KMS-11 (cell line): ENCODE results near the gene UBC.
"Not testable (repeated sequence)": the region's sequence is repeated elsewhere in the genome, so short reads cannot be mapped to it uniquely, and the experiment has no call there.

Experiments
- H2AFZ ChIP-seq: fragments of 200-600 bp; sonication (generic); 2 replicates; pipeline ENCODE4 v1.6.1; 2016; ENCODE audit warnings: antibody characterized with exemption, mixed run types, low read depth
- H3K27ac ChIP-seq: fragments of 200-600 bp; sonication (generic); 2 replicates; pipeline ENCODE4 v1.6.1; 2016; ENCODE audit warnings: mild to moderate bottlenecking, mixed run types
- H3K27me3 ChIP-seq: fragments of 200-600 bp; sonication (generic); 2 replicates; pipeline ENCODE4 v1.6.1; 2017; ENCODE audit warnings: mild to moderate bottlenecking, low read depth, mixed run types, moderate library complexity; ENCODE audit not compliant: insufficient read depth
- H3K36me3 ChIP-seq: fragments of 200-600 bp; sonication (generic); 2 replicates; pipeline ENCODE4 v1.6.1; 2017; ENCODE audit warnings: mild to moderate bottlenecking, mixed run types; ENCODE audit not compliant: insufficient read depth
- H3K4me1 ChIP-seq: fragments of 200-600 bp; sonication (generic); 2 replicates; pipeline ENCODE4 v1.6.1; 2016; ENCODE audit warnings: mild to moderate bottlenecking, low read depth, mixed run types; ENCODE audit not compliant: poor library complexity, severe bottlenecking
- H3K4me2 ChIP-seq: fragments of 200-600 bp; sonication (generic); 2 replicates; pipeline ENCODE4 v1.7.0; 2016; ENCODE audit warnings: mild to moderate bottlenecking, mixed run types
- H3K4me3 ChIP-seq: fragments of 200-600 bp; sonication (generic); IDR thresholded peaks from 2 replicates; pipeline ENCODE4 v1.6.1; 2017; ENCODE audit warnings: low read depth, low read length, mixed read lengths; ENCODE audit not compliant: insufficient read depth
- H3K79me2 ChIP-seq: fragments of 200-600 bp; sonication (generic); 2 replicates; pipeline ENCODE4 v1.6.1; 2016; ENCODE audit warnings: low read depth, mixed run types; ENCODE audit not compliant: insufficient read depth
- H3K9ac ChIP-seq: fragments of 200-600 bp; sonication (generic); 2 replicates; pipeline ENCODE4 v1.6.1; 2016; ENCODE audit warnings: mild to moderate bottlenecking, mixed run types
- H4K20me1 ChIP-seq: fragments of 200-600 bp; sonication (generic); 2 replicates; pipeline ENCODE4 v1.6.1; 2016; ENCODE audit warnings: mild to moderate bottlenecking, mixed run types; ENCODE audit not compliant: insufficient read depth
- TF ChIP-seq, protein P1 (sequence below): fragments of 200-600 bp; sonication (generic); conservative IDR thresholded peaks from 2 replicates; pipeline ENCODE4 v1.6.1; 2017; ENCODE audit warnings: low read depth, mild to moderate bottlenecking, antibody characterized with exemption, low read length, moderate library complexity, mixed read lengths

Gene UBC

GRCh38 chr12:124883263-124884130 is 31.0 kb downstream of the UBC start:
- Histone ChIP-seq H3K27ac (peak overlapping the region; percentile 92), H3K27me3 (no peaks in the 10 kb centered on the region), H3K79me2 (no peaks in the 10 kb centered on the region), H3K4me3 (no peak overlapping the region), H3K36me3 (no peaks in the 10 kb centered on the region), H3K4me1 (peaks cover 41% of the 10 kb centered on the region), H4K20me1 (no peaks in the 10 kb centered on the region), H3K4me2 (no peak overlapping the region; the same call in 1 of the 2 replicates), H3K9ac (no peak overlapping the region), H2AFZ (no peak overlapping the region)
- TF ChIP-seq, protein P1, sequence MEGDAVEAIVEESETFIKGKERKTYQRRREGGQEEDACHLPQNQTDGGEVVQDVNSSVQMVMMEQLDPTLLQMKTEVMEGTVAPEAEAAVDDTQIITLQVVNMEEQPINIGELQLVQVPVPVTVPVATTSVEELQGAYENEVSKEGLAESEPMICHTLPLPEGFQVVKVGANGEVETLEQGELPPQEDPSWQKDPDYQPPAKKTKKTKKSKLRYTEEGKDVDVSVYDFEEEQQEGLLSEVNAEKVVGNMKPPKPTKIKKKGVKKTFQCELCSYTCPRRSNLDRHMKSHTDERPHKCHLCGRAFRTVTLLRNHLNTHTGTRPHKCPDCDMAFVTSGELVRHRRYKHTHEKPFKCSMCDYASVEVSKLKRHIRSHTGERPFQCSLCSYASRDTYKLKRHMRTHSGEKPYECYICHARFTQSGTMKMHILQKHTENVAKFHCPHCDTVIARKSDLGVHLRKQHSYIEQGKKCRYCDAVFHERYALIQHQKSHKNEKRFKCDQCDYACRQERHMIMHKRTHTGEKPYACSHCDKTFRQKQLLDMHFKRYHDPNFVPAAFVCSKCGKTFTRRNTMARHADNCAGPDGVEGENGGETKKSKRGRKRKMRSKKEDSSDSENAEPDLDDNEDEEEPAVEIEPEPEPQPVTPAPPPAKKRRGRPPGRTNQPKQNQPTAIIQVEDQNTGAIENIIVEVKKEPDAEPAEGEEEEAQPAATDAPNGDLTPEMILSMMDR, result no peak

DNA sequence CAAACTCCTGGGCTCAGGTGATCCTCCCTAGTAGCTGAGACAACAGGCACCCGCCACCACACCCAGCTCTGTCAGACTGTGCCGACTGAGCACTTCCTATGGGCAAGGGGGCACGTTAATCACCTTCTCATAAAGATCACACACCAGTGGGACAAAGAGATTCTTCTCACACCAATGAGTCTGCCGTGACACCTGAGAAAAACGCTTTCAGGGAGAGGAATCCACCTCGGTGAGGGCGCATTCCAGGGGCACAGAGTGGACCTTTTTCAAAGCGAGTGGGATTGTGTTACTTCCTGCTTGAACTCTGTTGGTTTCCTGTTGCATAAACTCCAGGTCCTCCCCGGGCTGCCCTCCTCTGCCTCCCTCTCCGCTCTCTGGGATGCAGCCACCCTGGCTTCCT is 33.3 kb downstream of the UBC start:
- H3K4me1 ChIP-seq, result peaks cover 32% of the 10 kb centered on the region
- TF ChIP-seq, protein P1, result no peak
- H3K4me3 ChIP-seq, result no peak overlapping the region
- H3K36me3 ChIP-seq, result no peaks in the 10 kb centered on the region
- no peak overlapping the region for H3K27ac ChIP-seq
- H3K79me2 ChIP-seq, result no peaks in the 10 kb centered on the region
- H4K20me1 ChIP-seq, result no peaks in the 10 kb centered on the region
- no peak overlapping the region for H2AFZ ChIP-seq
- H3K4me2 ChIP-seq, result no peak overlapping the region
- H3K27me3 ChIP-seq, result no peaks in the 10 kb centered on the region
- H3K9ac ChIP-seq, result no peak overlapping the region

GRCh38 chr12:124880335-124880734 is 34.1 kb downstream of the UBC start:
- not testable (repeated sequence) for H3K9ac ChIP-seq, H3K36me3 ChIP-seq, H3K4me2 ChIP-seq, H3K79me2 ChIP-seq, H2AFZ ChIP-seq, H3K27me3 ChIP-seq, H4K20me1 ChIP-seq, H3K4me3 ChIP-seq, H3K27ac ChIP-seq
- H3K4me1 ChIP-seq, result peaks cover 24% of the 10 kb centered on the region

DNA sequence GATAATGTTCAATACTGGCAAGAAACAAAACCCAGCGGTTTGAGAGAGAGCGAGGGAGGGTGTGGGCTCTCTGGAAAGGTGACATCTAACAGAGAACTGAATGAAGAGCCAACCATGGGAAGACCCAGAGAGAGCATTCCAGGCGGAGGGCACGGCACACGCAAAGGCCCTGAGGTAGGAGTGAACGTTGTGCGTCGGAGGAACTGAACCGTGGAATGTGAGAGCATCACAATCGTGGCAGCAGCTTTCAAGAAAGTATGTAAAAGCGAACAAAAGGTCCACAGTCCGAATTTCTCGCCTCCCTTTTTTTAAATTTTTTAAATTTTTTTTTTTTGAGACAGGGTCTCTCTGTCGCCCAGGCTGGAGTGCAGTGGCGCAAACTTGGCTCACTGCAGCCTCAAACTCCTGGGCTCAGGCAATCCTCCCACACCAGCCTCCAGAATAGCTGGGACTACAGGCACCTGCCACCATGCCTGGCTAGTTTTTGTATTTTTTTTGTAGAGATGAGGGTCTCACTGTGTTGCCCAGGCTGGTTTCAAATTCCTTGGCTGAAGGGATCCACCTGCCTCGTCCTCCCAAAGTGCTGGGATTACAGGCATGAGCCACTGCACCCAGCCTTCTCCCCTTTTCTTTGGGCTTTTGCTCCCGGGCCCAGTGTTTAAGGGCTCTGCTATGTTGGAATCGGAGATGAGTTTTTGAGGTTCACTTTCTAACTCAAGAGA is 35.5 kb downstream of the UBC start:
- no peaks in the 10 kb centered on the region for H3K27me3 ChIP-seq
- H4K20me1 ChIP-seq, result no peaks in the 10 kb centered on the region
- no peak overlapping the region for H3K9ac ChIP-seq
- H3K4me2 ChIP-seq, result no peak overlapping the region
- no peak overlapping the region for H3K4me3 ChIP-seq
- no peaks in the 10 kb centered on the region for H3K79me2 ChIP-seq
- no peak overlapping the region for H3K27ac ChIP-seq
- peaks cover 12% of the 10 kb centered on the region for H3K4me1 ChIP-seq
- no peak overlapping the region for H2AFZ ChIP-seq
- TF ChIP-seq, protein P1, result no peak
- H3K36me3 ChIP-seq, result no peaks in the 10 kb centered on the region
